GM23248 (cell line): Measurements from ENCODE around the gene TMEM98. TPM values are rescaled to one million over a fixed set of nuclear protein-coding genes. Genes with fewer than 3 reads are reported as not detected.
"Not testable (repeated sequence)": the region's sequence is repeated elsewhere in the genome, so short reads cannot be mapped to it uniquely, and the experiment has no call there.

Source experiments
- DNase-seq: peaks from one replicate; pipeline ENCODE4 v3.0.0-alpha.2; 2015
- H2AFZ ChIP-seq: fragments of 200-600 bp; sonication (generic); 2 replicates; pipeline ENCODE4 v1.6.1; 2016; ENCODE audit warnings: antibody characterized with exemption
- H3F3A ChIP-seq: fragments of 200-600 bp; sonication (generic); 2 replicates; pipeline ENCODE4 v1.6.1; 2016; ENCODE audit warnings: mild to moderate bottlenecking, antibody characterized with exemption, mixed run types; ENCODE audit not compliant: insufficient read depth
- H3K27ac ChIP-seq: fragments of 200-600 bp; sonication (generic); 2 replicates; pipeline ENCODE4 v1.5.1; 2016; ENCODE audit warnings: mild to moderate bottlenecking
- H3K27me3 ChIP-seq: fragments of 200-600 bp; sonication (generic); replicated peaks from 2 replicates; pipeline ENCODE4 v1.6.1; 2016; ENCODE audit warnings: mild to moderate bottlenecking; ENCODE audit not compliant: insufficient read depth
- H3K36me3 ChIP-seq: fragments of 200-600 bp; sonication (generic); 2 replicates; pipeline ENCODE4 v1.6.1; 2016; ENCODE audit warnings: low read depth, mild to moderate bottlenecking
- H3K4me1 ChIP-seq: fragments of 200-600 bp; sonication (generic); 2 replicates; pipeline ENCODE4 v1.6.1; 2016; ENCODE audit warnings: mild to moderate bottlenecking; ENCODE audit not compliant: insufficient read depth
- H3K4me2 ChIP-seq: fragments of 200-600 bp; sonication (generic); one replicate; pipeline ENCODE4 v1.6.1; 2016; ENCODE audit warnings: mild to moderate bottlenecking; ENCODE audit not compliant: unreplicated experiment
- H3K4me3 ChIP-seq: fragments of 200-600 bp; sonication (generic); 2 replicates; pipeline ENCODE4 v1.5.1; 2016; ENCODE audit warnings: mild to moderate bottlenecking
- H3K79me2 ChIP-seq: fragments of 200-600 bp; sonication (generic); 2 replicates; pipeline ENCODE4 v1.6.1; 2016; ENCODE audit warnings: mild to moderate bottlenecking; ENCODE audit not compliant: insufficient read depth
- H3K9ac ChIP-seq: fragments of 200-600 bp; sonication (generic); 2 replicates; pipeline ENCODE4 v1.6.1; 2016; ENCODE audit warnings: mild to moderate bottlenecking
- H3K9me2 ChIP-seq: fragments of 200-600 bp; sonication (generic); 2 replicates; pipeline ENCODE4 v1.6.1; 2016; ENCODE audit warnings: mixed run types, mild to moderate bottlenecking, moderate library complexity; ENCODE audit not compliant: insufficient read depth
- H3K9me3 ChIP-seq: fragments of 200-600 bp; sonication (generic); one replicate; pipeline ENCODE4 v1.6.1; 2017; ENCODE audit warnings: low read depth
- H4K20me1 ChIP-seq: fragments of 200-600 bp; sonication (generic); 2 replicates; pipeline ENCODE4 v1.6.0; 2016; ENCODE audit not compliant: insufficient read depth
- EZH2 ChIP-seq: fragments of 200-600 bp; sonication (generic); IDR thresholded peaks from 2 replicates; pipeline ENCODE4 v1.6.1; 2018; ENCODE audit warnings: antibody characterized with exemption, mild to moderate bottlenecking; ENCODE audit not compliant: insufficient read depth, poor library complexity, severe bottlenecking
- EZH2phosphoT487 ChIP-seq: fragments of 200-600 bp; sonication (generic); IDR thresholded peaks from 2 replicates; pipeline ENCODE4 v1.6.1; 2018; ENCODE audit warnings: antibody characterized with exemption, moderate library complexity, mild to moderate bottlenecking, low read depth; ENCODE audit not compliant: insufficient read depth
- WGBS, 2 experiments: methylation state at CpG; one replicate each; pipeline ENCODE4 v1.1.6; 2015 to 2017; ENCODE audit warnings: low lambda C conversion rate in 2 of 2, low coverage in 1 of 2; ENCODE audit errors: missing lambda C conversion rate in 2 of 2; 5-methylcytosine and 5-hydroxymethylcytosine counted together
- in situ Hi-C: fragments of 300-500 bp; cut with MboI; formaldehyde crosslinking; loops from 2 replicates; pipeline ENCODE4 v1.15.0; 2020
- polyA plus RNA-seq: library from polyadenylated mRNA; unstranded; fragments of >200 nt; fragmentation: Nextera tagmentation; extraction: Ambion mirVana; gene quantifications from 2 replicates; pipeline ENCODE4 v1.2.1, GENCODE V29; 2016
- total RNA-seq: library from RNA; depleted of rRNA; stranded (reverse); fragments of >200 nt; shearing (Covaris generic); gene quantifications from 2 replicates; pipeline ENCODE4 v1.2.3, GENCODE V29; 2014

TMEM98 gene
- total and polyA plus RNA-seq, 2 experiments from 2014 or later, result 148 to 153 TPM

DNA sequence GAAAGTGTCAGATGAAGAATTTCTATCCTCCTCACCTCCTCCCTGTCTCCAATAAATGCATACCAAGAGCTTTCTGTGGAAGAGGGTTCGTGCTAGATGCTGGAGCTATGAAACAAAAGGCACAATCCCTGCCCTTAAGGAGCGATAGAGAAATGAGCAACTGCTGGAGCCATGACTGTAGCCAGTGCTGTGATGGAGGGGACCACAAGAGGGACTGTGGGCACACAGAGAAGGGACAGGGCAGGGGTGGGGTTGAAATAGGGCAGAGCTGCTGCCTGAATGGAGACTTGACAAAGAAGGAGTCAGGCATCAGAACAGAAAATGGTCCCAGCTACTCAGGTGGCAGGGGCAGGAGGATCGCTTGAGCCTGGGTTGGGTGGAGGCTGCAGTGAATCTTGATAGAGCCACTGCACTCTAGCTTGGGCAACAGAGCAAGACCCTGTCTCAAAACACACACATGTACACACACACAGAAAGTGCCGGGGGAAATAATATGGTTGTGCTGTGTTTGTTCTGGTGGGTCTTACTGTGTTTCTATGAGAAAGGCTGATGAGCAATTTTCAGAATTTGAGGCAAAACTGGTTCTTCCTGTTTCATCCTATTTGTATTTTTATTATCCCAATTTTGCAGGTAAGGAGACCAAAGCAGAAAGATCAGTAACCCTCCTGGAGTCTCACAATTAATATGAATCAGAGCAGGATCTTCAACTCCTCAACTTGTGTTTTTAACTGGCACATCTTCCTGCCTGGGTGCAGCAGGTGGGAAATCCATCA lies 16.5 kb downstream of the TMEM98 start:
- H3K79me2 ChIP-seq, result no peaks in the 10 kb centered on the region
- no peaks in the 10 kb centered on the region for H3K9me3 ChIP-seq
- H3K4me1 ChIP-seq, result peaks cover 26% of the 10 kb centered on the region
- peak overlapping the region; percentile 65 for H3K4me2 ChIP-seq
- H3K27me3 ChIP-seq, result no peaks in the 10 kb centered on the region
- H3K4me3 ChIP-seq, result peak overlapping the region; percentile 11
- DNase-seq, result peak; percentile 47
- peaks cover 46% of the 10 kb centered on the region for H3F3A ChIP-seq
- H3K9ac ChIP-seq, result peak overlapping the region; percentile 55
- no peaks in the 10 kb centered on the region for H3K9me2 ChIP-seq
- H3K36me3 ChIP-seq, result peaks cover 11% of the 10 kb centered on the region; the same call in 1 of the 2 replicates
- H3K27ac ChIP-seq, result peak overlapping the region; percentile 85
- TF ChIP-seq EZH2phosphoT487 (no peak), EZH2 (no peak)
- WGBS, 2 experiments, result 67% methylated on average over 4 of the region's 4 CpGs
- no peaks in the 10 kb centered on the region for H4K20me1 ChIP-seq
- peak overlapping the region; percentile 44; the same call in 1 of the 2 replicates for H2AFZ ChIP-seq
- in situ Hi-C loops, result no loop called here

DNA sequence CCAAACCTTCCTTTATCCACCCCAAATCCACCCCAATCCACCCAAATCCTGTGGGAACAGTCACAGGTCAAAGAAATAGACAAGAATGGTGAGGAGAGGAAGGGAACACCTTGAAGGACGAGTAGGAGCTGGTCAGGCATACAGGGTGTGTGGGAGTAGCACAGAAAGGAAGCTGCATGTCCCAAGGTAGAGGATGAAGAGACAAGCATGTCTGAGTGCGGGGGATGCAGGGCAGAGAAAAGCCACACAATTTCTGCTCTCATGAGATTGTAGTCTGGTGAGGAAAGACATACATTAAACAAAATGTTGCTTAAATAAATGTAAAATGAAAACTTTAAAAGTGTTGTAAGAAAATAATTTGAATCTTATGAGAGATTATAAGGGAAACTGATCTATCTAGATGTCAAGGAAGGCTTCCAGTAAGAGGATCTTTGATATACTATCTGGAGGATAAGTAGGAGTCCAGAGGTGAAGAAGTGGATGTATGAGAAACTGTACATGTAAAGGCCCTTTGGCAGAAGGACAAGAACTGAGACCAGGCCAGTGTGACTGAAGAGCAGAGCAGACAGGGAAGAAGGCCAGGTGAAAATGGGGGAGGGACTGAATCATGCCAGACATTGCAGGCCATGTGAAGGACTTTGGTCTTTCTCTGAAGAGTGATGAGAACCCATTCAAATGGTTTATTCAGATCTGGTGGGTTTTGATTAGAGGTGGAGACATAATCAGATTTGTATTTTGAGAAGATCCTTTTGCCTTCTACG lies 18.6 kb downstream of the TMEM98 start:
- TF ChIP-seq EZH2 (no peak), EZH2phosphoT487 (no peak)
- H3K4me2 ChIP-seq, result no peak overlapping the region
- no peaks in the 10 kb centered on the region for H3K27me3 ChIP-seq
- no peak for DNase-seq
- peaks cover 3% of the 10 kb centered on the region; the same call in 1 of the 2 replicates for H3K36me3 ChIP-seq
- in situ Hi-C loops, result no loop called here
- peaks cover 34% of the 10 kb centered on the region for H3F3A ChIP-seq
- no peaks in the 10 kb centered on the region for H3K9me2 ChIP-seq
- no peak overlapping the region for H2AFZ ChIP-seq
- H3K79me2 ChIP-seq, result no peaks in the 10 kb centered on the region
- H3K4me1 ChIP-seq, result peaks cover 26% of the 10 kb centered on the region
- no peak overlapping the region for H3K27ac ChIP-seq
- H3K9ac ChIP-seq, result no peak overlapping the region
- H3K9me3 ChIP-seq, result no peaks in the 10 kb centered on the region
- 69 to 83% methylated on average over 3 of the region's 3 CpGs for WGBS, 2 experiments
- H4K20me1 ChIP-seq, result no peaks in the 10 kb centered on the region
- H3K4me3 ChIP-seq, result no peak overlapping the region

DNA sequence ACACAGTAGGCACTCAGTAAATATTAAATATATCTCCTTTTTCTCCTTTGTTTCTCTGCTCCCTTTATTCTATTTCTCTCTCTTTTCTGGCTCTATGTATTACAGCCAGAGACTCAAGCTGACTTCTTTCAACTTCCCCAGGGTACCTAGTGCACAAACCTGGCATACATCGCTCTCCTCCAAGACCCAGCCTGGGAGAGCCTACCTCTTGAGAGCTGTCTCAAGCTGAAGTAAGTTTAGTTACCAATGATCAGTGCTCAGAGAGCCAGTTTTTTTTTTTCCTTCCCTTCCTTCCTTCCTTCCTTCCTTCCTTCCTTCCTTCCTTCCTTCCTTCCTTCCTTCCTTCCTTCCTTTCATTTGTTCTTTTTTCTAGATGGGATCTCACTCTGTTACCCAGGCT lies 19.8 kb downstream of the TMEM98 start:
- Histone ChIP-seq H3K4me3 (no peak overlapping the region), H3F3A (peaks cover 23% of the 10 kb centered on the region), H3K79me2 (no peaks in the 10 kb centered on the region), H2AFZ (no peak overlapping the region), H3K27me3 (no peaks in the 10 kb centered on the region), H3K4me1 (peaks cover 21% of the 10 kb centered on the region), H3K4me2 (no peak overlapping the region), H3K9me2 (no peaks in the 10 kb centered on the region), H3K27ac (no peak overlapping the region), H3K9me3 (no peaks in the 10 kb centered on the region), H3K36me3 (no peaks in the 10 kb centered on the region), H3K9ac (no peak overlapping the region), H4K20me1 (no peaks in the 10 kb centered on the region)
- in situ Hi-C loops, result no loop called here
- no peak for DNase-seq
- no peak for TF ChIP-seq EZH2phosphoT487
- 89 to 97% methylated on average over 1 of the region's 1 CpG for WGBS, 2 experiments

DNA sequence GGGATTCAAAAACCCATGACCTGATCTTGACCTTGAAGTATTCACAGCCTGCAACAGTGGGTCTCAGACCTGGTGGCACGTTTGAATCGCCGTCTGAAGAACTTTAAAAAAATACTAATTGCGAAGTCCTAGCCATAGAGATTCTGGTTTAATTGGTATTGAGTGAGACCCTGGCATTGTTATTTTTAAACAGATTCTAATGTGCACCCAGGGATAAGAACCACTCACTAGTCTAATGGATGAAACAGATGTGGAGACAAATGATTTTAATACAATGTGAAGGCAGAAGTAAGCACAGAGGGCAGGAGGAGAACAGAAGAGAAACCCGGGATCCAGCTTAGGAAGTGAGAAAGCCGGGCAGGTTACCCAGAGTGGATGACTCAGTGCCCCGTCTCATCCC lies 21.2 kb downstream of the TMEM98 start:
- H3K36me3 ChIP-seq, result no peaks in the 10 kb centered on the region
- no peaks in the 10 kb centered on the region for H3K27me3 ChIP-seq
- H3K4me2 ChIP-seq, result no peak overlapping the region
- H2AFZ ChIP-seq, result no peak overlapping the region
- peaks cover 8% of the 10 kb centered on the region for H3F3A ChIP-seq
- no peaks in the 10 kb centered on the region for H3K79me2 ChIP-seq
- H3K4me3 ChIP-seq, result no peak overlapping the region
- WGBS, 2 experiments, result 60 to 67% methylated on average over 7 of the region's 7 CpGs
- H3K9me2 ChIP-seq, result no peaks in the 10 kb centered on the region
- H3K9me3 ChIP-seq, result no peaks in the 10 kb centered on the region
- no peak for DNase-seq
- peaks cover 7% of the 10 kb centered on the region for H3K4me1 ChIP-seq
- H4K20me1 ChIP-seq, result no peaks in the 10 kb centered on the region
- in situ Hi-C loops, result no loop called here
- no peak overlapping the region for H3K27ac ChIP-seq
- no peak for TF ChIP-seq EZH2
- TF ChIP-seq EZH2phosphoT487, result no peak
- no peak overlapping the region for H3K9ac ChIP-seq

DNA sequence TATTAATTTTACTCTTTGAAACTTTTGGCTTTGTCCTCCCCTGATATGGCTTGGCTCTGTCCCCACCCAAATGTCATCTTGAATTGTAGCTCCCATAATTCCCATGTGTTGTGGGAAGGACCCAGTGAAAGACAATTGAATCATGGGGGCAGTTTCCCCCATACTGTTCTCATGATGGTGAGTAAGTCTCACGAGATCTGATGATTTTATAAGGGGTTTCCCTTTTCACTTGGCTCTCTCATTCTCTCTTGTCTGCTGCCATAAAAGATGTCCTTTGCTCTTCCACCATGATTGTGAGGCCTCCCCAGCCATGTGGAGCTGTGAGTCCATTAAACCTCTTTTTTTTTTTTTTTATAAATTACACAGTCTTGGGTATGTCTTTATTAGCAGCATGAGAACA lies 24.5 kb downstream of the TMEM98 start:
- in situ Hi-C loops, H3K9me2 ChIP-seq, H3K4me3 ChIP-seq, H3K9me3 ChIP-seq, H3K4me2 ChIP-seq, H3K4me1 ChIP-seq, H3K79me2 ChIP-seq, DNase-seq, H4K20me1 ChIP-seq, H3F3A ChIP-seq, H3K27ac ChIP-seq, H2AFZ ChIP-seq, H3K27me3 ChIP-seq, H3K36me3 ChIP-seq, H3K9ac ChIP-seq: not testable (repeated sequence)
- 40 to 45% methylated on average over 1 of the region's 1 CpG for WGBS, 2 experiments
